SHP77 treated with DMSO at 0.1 percent for 48 hours (cell line): ENCODE measurements around the gene MTX1.
A peak's percentile ranks its signal among the peaks of the same experiment; 100 is the strongest.
"Not testable (repeated sequence)": the region's sequence is repeated elsewhere in the genome, so short reads cannot be mapped to it uniquely, and the experiment has no call there.

Source experiments
- DNase-seq: peaks from one replicate; lab custom pipeline; 2025; lab: John Stamatoyannopoulos, UW

The MTX1 gene

GRCh38 chr1:155207806-155208540, 522 bp upstream of the MTX1 start, which contains the start of gene THBS3:
Gene THBS3, minus strand, starts transcription at chr1:155207897. Its CDS starts 21 bp downstream, at chr1:155207876.
- peak; percentile 43 for DNase-seq

DNA sequence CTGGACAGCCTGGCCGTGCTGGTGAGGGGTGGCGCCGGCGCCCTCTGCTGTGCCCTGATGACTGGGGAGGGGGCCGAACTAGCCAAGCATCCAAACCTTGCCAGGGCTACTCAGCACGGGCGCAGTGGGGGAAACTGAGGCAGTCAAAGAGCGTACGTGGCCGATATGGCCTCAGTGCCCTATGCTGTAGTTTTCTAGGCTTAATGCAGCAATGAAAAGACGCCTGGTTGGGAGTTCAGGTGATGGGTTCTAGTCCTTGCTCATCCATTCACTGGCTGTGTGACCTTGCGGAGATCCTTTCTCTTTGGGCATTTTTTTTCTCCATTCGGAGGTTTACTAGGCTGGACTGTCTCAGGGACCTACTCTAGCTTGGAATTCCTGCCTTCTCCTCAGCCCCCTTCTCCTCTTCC, 822 bp downstream of the MTX1 start:
- no peak for DNase-seq

DNA sequence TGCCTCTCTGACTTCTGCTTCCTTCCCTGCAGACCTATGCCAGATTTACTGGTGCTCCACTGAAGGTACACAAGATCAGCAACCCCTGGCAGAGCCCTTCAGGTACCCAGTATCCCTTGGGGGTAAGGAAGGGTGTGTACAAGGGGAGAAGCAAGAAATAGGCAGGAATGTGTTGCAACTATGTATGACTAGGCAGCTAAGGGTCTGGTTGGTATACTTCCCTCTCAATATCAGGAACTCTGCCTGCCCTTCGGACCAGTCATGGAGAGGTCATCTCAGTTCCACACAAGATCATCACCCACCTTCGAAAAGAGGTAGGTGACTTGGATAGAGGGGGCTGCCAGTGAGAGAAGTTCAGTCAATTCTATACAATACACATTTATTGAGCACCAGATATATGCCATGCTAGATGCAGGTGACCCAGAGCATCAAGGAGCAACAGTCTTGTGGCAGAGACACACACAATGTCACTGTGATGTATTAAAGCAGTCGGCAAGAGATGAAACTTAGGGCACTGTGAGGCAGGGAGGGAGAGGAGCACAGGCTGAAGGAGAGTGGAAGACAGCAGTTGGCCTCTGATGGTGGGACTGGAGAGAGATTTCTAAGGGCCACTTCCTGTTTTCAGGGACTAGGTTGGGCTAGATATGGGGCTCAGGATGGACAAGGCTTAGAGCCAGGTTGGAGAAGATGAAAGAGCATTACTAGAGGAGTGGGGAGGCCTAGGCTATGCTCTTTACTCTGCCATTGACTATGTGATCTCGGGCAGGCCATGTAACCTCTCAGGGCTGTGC, 2.0 kb downstream of the MTX1 start:
- no peak for DNase-seq

GRCh38 chr1:155211381-155212050, 3.0 kb downstream of the MTX1 start:
- DNase-seq = not testable (repeated sequence)

GRCh38 chr1:155212051-155212440, 3.6 kb downstream of the MTX1 start:
- DNase-seq = not testable (repeated sequence)

- DNase-seq = not testable (repeated sequence)
Observed at GRCh38 chr1:155214702-155215101, 6.2 kb downstream of the MTX1 start.

DNA sequence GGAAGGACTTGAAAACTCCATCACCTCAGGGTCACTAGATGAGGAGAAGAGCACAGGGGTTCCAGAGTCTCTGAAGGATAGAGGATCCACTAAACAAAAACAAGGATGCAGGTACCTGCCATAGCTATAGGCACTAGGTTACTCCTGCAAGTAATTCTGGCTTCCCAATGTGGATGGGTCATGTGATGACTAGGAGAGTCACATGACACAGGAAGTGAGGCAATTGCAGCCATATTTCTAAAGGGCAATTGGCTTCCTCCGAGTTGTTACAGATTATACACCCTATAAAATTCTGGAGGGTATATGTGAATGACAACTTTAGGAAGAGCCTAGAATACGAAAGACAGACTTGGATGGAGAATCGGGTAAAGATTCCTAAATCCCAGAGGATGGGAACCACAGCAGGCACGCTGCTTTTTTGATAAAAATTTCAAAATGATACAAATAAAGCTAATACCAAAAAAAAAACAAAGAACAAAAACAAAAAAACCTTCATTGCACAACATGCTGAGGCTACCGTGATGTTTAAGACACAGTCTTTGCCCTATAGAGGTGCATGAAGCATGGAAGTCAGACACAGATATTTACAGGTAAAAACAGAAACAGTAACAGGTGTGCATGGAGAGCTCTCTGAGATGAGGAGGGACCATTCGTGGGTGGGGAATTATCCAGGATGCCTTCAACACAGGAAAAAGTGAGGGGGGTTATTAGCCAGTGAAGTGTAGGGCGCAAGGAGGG, 10.5 kb downstream of the MTX1 start:
- peak; percentile 80 for DNase-seq

GRCh38 chr1:155219592-155220031, 11.1 kb downstream of the MTX1 start:
- no peak for DNase-seq

GRCh38 chr1:155220211-155220965, 11.9 kb downstream of the MTX1 start:
- DNase-seq = not testable (repeated sequence)

DNA sequence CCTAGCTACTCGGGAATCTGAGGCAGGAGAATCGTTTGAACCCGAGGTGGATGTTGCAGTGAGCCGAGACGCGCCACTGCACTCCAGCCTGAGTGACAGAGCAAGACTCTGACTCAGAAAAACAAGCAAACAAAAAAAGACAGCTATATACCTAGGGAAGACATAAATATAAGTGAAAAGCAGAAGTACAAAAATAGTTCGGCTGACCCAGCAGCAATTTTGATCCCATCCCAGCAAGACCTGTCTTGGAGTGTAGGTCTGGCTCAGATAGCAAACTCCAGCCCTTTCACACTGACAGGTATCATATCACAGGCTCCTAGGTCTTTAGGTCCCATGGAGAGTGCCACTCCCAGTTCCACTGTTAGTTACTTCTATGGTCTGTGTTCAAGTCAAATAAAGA, 14.6 kb downstream of the MTX1 start:
- no peak for DNase-seq

DNA sequence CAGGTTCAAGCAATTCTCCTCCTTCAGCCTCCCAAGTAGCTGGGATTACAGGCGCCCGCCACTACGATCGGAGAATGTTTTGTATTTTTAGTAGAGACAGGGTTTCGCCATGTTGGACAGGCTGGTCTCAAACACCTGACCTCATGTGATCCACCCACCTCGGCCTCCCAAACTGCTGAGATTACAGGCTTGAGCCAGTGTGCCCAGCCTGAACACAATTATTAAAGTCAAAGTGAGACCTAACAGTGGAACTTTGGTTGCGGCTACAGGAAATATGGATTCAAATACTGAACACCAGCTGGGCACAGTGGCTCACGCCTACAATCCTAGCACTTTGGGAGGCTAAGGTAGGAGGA, 16.9 kb downstream of the MTX1 start:
- not testable (repeated sequence) for DNase-seq

- DNase-seq = peak; percentile 83
Observed at GRCh38 chr1:155226188-155226909, 17.9 kb downstream of the MTX1 start.

DNA sequence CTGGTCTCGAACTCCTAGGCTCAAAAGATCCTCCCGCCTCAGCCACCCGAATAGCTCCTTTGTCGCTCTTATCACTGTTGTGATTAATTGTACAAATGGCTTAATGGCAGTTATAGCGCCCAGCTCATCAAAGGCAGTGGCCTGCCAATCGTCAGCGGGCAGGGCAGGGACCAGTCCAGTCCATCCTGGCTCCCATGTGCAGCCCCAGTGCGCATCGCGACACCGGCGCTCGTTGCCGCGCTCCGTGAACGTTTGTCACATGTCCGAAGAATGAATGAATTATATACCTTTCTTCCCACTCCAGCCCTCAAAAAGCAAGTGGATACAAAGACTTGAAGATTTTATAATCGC, 18.4 kb downstream of the MTX1 start:
- DNase-seq = peak; percentile 83

DNA sequence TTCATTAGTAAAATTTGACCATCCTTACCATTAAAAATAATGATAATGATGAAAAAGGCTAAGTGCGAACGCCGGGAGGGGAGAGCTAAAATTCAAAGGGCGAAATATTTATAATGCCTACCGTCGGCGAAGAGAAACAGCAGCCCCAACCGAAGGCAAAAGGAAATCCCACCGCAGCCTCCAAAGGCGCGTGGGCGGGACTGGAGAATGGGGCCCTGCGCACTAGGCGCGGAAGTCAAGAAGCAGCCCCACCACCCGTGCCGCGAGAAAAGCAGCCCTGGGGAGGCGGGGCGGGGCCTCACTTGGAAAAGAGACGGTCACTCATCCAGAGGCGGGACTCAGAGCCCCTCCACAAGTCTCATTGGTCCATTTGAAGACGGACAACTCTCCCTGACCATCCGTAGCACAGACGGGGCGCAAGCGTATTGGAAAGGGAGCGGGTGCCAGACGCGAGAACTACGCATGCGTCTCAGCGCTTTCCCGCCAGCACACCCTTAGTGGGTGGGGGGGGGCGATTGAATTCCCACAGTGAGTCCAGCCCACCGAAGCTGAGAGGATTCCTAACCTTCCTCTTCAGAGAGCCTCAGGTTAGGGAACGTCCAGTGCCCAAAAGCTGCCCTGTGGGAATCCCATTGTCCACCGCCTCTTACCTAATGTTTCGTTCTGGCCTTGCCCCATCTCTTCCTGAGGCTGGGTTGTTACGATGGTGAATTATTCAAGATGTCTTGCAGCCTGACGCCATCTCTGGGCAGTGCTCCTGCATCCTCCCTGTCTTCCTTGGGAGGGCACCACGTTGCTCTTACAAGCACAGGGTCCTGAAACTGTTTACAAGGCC, 19.0 kb downstream of the MTX1 start:
- DNase-seq = peak; percentile 100

DNA sequence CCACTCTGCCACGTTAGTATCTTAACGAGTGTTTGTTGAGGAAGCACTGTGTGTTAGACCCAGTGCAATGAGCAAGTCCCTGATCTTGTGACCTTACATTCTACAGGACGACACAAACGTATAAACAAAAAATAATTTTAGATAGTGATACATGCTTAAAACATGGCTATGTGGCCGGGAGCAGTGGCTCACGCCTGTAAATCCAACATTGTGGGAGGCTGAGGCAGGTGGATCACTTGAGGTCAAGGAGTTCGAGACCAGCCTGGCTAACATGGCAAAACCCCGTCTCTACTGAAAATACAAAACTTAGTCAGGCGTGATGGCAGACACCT, 19.6 kb downstream of the MTX1 start:
- DNase-seq = no peak

DNA sequence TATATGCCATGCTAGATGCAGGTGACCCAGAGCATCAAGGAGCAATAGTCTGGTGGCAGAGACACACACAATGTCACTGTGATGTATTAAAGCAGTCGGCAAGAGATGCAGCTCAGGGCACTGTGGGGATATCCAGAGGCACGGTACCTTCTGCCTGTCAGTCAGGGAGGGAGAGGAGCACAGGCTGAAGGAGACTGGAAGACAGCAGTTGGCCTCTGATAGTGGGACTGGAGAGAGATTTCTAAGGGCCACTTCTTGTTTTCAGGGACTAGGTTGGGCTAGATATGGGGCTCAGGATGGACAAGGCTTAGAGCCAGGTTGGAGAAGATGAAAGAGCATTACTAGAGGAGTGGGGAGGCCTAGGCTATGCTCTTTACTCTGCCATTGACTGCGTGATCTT, 22.8 kb downstream of the MTX1 start:
- not testable (repeated sequence) for DNase-seq

GRCh38 chr1:155232001-155232978, 23.8 kb downstream of the MTX1 start:
- not testable (repeated sequence) for DNase-seq

DNA sequence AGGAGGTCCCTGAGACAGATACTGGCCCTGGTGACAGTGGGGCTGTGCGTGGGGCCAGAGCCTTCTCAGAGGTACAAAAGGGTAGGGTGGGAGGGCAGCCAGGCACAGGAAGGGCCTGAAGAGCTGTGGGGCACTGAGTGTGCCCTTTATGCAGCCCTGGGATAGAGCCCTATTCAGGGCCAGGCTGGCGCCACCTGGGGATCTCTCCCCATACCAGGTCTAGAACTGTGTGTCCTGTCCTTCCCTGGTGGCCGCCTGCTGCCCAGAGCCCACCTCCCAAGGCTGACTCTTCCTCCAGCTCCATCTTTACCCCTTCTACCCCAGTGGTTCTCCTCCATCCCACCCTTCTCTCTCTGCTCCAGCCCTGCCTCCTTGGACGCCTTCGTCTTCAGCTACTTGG, 25.0 kb downstream of the MTX1 start:
- not testable (repeated sequence) for DNase-seq

- DNase-seq = not testable (repeated sequence)
Observed at GRCh38 chr1:155235375-155235774, 26.9 kb downstream of the MTX1 start.
